HG03025 (cell line): Measurements from ENCODE around the gene RAC3.

Experiments used
- ATAC-seq: cut with Tn5 transposase; IDR thresholded peaks from one replicate; pipeline ENCODE4 v1.9.1; 2021; ENCODE audit warnings: mild to moderate bottlenecking, moderate library complexity; ENCODE audit not compliant: unreplicated experiment, low FRiP score

RAC3 gene

DNA sequence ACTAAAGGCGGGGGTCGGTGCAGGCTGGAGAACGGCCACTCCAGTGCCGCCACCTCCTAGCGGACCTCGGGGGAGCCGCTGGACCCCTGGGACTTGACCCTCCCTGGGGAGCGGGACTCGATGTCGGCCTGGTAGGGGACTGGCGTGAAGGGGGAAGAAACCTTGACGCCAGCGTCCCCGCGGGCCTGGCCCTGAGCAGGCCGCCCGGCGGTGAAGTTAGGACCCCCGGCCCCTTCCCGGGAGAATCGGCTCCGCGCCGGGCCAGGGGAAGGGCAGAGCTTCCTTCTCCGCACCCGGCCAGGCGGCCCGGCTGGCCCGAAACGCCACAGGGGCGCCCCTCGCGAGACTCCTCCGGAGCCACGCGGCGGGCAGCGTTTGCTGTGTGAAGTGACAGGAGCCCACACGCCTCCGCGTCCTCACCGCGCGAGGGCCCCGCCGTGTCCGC is 33.7 kb downstream of the RAC3 start:
- peak; percentile 15 for ATAC-seq

DNA sequence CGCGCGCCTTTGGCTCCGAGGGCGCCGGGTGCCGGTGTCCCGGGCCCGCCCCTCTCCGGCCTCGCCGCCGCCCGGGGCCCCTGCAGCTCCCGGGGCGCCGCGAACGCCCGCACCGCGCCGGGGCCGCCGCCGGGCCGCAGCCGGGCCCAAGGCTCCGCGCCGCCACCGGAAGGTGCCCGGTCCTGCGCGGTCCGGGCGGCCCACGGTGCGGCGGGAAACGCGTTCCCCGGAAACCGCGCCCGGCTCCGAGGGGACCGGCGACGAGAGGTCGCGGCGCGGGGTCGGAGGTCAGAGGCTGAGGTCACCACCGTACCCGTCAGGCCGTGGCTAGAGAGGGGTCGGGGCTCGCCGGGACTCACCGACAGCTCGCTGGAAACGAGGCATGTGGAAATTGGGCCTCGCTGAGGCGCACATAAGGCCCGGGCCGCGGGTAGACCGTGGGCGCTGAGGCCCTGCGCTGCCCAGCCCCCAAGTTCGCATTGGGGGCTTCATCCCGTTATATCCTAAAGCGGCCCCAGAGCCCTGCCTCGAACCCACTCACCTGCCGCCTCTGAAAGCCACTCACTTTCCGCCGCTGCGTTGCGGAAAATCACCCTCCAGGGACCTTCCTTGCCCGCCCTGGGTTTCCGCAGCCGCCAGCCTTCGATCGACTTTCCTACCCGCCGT is 34.3 kb downstream of the RAC3 start, which contains the start of gene DUS1L:
TSS of gene DUS1L (minus strand) at position 167 of the 666 bp plus-strand sequence. CDS start 745 bp downstream, outside the sequence.
- ATAC-seq = peak; percentile 55

DNA sequence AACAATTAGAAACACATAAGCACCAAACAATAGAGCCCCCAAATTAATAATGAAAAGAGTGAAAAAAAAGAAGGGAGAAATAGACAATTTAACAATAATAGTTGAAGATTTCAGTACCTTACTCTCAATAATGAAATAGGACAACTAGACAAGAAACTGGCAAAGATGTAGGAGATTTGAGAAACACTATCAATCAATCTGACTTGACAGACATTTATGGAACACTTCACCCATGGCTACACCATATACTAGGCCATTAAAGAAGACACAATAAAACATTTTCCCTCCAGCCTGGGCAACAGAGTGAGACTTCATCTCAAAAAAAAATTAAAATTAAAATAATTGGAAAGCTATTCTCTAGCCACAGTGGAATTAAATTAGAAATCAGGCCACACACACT is 39.1 kb downstream of the RAC3 start:
- ATAC-seq = no peak

DNA sequence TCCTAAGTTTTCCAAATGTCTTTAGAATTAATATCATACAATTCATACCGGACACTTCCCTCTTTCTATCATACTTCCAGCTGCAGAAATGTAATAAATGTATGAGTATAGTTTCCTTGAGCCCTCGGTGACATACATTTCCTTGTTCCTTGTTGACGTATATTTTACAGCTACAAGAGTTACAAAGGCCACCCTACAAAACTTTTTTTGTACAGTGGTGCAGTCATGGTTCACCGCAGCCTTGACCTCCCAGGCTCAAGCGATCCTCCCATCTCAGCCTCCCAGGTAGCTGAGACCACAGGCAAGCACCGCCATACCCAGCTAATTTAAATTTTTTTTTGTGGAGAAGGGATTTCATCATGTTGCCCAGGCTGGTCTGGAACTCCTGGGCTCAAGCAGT is 41.3 kb downstream of the RAC3 start:
- ATAC-seq = no peak

DNA sequence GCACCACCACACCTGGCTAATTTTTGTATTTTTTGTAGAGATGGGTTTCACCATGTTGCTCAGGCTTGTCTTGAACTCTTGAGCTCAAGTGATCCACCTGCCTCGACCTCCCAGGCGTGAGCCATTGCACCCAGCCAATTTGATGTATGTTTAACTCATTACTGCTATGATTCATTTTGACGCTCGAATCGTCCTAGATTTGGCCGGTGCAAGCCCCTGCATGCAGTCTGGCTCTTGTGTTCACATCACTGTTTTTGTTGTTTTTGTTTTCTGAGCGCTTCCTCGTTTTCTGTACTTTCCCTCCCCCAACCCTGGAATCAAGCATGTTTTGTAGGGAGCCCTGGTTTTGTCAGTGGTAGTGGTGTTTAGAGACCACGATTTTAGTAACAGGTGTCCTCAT is 42.0 kb downstream of the RAC3 start:
- ATAC-seq = no peak

DNA sequence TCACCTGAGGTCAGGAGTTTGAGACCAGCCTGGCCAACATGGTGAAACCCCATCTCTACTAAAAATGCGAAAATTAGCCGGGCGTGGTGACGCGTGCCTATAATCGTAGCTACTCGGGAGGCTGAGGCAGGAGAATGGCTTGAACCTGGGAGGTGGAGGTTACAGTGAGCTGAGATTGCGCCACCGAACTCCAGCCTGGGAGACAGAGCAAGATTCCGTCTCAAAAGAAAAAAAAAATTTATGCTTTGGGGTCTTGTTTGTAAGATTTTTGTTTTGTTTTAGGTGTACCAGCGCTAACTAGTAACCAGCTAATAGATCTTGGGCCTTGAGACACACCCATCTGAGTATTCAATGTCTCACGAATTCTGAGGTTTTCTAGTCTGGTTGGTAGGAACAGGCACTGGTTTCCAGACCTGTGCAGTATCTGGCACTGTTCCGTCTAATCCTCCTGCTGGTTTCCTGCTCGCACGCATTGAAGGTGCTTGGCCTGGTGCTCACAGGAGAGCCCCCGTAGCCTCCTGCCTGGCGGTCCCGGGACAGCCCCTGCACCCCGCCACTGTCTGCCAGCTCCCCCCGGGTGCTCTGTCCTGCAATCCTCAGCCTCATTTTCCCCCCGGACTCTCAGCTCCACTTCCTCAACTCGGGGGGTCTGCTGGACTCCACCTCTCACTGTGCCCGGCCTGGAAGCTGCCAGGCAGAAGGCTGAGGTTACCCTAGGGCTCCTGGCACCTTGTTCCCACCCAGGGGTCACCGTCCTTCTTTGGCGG is 44.7 kb downstream of the RAC3 start:
- ATAC-seq = no peak

DNA sequence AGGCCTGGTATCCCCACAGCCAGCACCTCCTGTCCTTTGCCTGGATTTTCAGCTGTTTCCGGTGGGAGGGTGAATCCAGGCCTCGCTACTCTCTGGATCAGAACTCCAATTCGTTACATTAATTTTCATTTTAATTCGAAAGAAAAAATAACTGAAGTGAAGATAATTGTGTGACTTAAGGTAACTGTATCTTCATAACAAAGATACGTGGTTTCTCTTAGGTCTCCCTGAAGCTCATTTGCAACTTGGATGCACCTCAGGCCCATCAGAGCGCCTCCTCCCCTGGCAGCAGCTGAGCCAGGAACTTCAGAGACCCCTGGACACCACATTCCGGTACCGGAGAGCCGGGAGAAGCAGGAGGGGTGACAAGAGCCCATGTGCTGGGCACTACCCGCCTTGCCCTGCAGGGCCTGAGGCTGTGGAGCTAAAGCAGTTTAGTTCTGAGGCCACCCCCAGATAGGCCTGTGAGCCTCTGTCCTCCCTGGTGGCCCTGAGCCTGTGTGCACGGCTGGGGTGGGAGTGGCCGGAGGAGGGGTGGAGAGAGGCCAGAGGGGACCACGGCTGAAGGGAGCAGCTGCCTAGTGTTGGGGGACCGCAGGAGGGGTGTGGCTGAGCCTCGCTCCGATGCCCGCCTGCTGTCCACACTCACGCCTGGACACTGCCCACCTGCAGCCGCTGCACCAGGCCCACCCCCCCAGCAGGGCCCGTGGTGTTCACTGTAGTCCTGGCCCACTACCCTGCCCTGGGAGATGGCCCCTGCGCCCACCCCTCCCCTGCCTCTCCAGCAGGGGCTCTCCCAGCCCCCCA is 45.5 kb downstream of the RAC3 start:
- no peak for ATAC-seq

DNA sequence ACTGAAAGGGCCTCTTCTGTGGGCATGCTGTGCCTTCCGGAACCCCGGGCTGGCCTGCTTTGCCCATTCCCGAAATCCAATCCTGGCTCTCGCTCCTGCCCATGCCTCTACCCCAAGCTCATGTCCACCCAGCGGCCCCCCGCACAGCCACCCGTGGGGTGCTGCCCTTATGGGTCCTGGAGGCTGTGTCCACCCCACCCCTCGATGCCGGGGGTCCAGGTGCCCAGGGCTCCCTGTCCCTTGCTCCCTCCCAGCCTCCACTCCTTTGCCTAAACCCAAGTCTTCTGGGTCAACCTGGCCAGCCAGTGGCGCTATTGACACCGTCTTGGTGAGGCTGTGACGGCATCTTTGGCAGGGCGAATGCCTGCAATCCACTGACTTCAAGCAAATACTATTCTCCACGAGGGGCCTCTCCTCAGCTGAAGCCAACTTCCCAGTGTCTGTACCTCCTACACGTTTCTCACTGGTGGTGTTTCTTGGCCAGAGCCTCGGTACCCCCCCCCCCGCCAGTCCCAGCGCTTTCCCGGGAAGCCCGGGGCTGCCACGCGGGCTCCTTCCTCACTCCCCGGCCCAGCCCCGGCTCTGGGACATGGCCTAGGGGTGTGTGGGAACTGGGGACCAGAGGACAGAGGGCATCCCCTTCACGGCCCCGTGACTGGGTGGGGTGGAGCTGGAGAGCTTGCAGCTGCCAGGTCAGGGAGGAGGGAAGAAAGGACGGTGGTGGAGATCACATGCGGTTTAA is 46.3 kb downstream of the RAC3 start:
- ATAC-seq = no peak

DNA sequence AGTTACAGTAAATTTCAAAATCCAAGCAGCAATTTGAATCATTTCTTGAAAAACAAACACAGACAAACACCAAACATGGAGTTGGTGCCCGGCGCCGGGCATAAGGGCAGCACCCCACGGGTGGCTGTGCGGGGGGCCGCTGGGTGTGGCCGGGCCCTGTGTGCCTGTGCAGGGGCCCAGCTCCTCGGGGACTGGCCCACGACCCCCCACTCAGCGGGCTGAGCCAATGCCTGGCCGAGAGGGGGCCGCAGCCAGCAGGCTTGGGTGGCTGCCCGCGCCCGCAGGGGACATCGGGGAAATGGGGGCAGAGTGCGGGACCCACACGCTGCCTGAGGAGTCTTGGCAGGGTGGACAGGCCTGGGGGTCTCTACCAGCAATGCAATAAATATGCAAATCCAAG is 47.0 kb downstream of the RAC3 start:
- no peak for ATAC-seq

DNA sequence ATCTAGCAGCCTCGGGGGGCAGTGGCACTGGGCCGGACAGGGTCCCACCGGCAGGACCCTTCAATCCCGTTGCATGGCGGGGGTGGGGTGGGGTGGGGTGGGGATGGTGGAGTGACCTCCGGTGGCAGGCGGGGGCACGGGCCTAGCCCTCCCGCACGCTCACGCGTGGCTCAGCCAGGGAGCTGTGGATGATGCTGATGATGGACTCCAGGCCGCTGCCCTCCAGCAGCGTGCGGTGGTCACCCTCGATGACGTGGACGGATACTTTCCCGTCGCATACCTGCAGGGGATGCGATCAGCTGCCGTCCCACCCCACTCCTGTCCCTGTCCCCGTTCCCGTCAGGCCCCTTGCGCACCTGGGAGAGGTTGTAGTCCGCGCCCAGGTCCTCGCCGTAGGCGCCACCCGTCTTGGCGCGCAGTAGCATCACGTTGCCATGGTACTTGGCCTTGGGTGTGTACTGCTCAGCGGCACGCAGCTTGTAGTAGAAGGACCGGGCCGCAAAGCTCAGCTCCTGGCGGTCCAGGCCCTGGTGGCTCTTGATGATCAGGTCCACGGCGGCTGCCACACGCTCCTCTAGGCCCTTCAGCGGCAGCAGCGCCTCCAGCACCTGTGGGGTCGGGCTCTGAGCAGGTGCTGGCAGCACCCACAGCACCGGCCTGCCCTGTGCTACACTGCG is 47.7 kb downstream of the RAC3 start:
- ATAC-seq = no peak

DNA sequence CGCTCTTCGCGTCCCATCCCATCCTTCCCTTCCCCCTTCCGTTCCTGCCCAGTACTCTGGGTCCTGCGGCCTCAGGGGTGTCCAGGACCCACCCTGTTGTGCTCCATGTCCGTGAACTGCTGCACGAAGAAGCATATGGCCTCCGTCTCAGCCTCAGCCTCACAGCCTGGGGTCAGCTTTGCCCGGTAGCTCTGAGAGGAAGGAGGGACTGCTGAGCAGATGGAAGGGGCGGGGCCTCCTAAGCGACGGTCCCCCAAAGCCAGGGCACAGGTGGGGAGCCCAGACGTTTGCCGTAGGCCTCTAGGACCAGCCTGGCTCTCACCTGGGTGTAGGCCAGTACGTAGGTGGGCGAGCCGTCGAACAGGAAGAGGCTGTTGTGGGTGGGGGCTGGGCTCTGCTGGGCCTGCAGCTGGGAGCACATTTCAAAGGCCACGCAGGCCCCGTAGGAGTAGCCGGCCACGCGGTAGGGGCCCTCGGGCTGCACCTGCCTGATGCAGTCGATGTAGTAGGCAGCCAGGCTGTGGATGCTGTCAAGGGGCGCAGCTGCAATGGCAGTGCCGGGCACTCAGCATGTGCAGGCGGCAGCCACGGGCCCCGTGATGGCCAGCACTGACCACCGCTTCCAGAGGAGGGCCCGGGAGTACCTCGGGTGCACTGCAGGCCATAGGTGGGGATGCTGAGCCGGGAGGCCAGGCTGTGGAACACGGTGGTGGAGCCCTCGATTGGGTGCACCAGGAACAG is 48.7 kb downstream of the RAC3 start:
- no peak for ATAC-seq

DNA sequence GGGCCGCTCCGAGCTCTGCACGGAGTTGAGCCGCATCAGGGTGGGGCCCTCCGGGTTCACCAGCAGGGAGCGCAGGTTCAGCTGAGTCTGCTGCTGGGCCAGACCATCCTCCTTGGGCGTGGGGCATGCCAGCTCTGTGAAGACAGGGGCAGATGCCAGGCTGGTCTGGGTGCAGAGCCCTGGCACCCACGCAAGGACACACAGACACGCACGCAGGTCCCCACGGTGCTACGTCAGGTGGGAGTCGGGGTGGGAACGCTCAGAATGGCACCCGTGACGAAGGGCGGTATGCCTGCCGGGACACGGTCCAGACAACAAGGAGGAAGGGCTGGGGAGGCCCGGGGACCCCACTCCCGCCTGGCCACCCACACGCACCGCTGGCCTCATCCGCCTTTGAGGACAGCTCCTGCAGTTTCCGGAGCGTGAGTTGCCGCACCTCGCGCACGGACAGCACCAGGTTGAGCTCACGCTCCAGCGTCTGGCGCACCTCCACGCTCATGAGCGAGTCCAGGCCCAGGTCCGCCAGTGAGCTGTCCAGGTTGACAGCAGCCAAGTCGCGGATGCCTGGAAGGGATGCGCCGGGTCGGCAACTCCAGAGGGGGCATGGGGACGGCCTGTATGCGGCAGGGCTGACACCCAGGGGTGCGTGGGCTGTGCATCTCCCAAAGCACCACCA is 49.4 kb downstream of the RAC3 start:
- no peak for ATAC-seq

DNA sequence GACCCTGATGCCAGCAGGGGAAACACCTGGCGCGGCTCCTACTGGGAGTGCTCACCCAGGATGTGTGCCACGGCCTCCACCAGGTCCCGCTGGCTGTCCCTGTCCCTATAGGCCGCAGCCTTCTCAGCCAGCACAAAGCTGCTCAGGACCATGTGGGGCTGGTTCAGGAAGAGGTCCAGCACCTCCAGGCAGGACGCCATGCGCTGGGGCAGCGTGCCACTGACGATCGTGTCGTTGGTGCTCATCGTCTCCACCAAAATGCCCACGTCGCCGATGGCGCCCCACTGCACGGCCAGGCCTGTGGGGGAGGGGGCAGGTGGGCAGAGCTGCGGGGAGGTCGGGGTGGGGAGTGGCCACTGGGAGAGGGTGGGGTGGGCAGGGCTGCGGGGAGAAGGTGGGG is 50.1 kb downstream of the RAC3 start:
- no peak for ATAC-seq

DNA sequence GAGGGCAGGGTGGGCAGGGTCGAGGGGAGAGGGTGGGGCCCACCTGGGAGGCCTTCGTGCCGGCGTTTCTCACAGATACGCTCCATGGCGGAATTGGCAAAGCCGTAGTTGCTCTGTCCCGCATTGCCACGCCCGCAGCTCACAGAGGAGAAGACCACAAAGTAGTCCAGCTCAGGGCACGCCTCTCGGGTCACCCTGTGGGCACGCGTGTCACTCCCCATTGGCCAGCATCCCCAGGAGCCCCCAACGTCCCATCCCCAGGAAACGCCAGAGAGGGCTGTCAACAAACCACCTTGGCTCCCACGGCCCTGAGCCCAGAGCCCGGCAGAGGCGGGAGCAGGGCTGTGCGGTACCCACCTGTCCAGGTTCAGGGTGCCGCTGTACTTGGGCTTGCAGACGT is 50.5 kb downstream of the RAC3 start:
- no peak for ATAC-seq

DNA sequence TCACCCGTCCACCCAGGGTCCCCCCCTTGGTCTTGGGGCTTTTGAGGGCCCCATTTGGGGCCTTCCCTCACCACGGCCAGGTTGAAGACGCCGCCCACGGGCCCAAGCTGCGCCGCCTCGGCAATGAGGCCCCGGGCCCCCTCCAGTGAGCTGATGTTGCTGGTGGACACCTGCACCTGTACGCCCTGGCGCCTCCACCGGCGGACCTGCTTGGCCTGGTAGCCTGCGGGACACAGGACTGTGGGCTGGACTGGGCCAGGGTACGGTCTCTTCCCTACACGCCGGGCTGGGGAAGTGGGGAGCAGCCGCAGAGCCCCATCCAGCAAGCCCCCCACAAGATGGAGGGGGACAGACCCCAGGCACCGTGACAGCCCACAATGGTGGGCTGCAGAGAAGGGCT is 51.0 kb downstream of the RAC3 start:
- ATAC-seq = no peak

DNA sequence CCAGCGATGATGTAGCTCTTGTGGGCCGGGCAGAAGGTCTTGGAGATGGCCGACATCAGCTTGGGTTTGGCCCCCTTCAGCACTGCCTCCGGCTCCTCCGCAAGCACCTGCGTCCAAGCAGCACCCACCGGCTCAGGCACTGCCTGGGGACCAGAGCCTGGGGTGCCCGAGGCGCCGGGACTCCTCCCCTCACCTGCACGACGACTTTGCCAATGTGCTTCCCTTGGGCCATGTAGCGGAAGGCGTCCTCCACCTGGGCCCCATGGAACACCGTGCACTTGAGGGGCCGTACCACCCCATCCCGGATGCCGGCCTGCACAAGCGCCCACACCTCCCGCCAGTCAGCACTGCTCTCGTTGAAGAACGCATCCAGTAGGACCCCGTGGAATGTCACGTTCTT is 51.5 kb downstream of the RAC3 start:
- ATAC-seq = no peak
